Fibroblast of the aortic adventitia (primary cell): Measurements from ENCODE around the gene ZFAND5. TPM values are rescaled to one million over a fixed set of nuclear protein-coding genes. Genes with fewer than 3 reads are reported as not detected.

Experiments
- DNase-seq: peaks from one replicate; pipeline ENCODE4 v3.0.0-alpha.2; 2010; ENCODE audit warnings: low read depth
- H3K4me3 ChIP-seq: 2 replicates; pipeline ENCODE4 v1.5.1; 2011; ENCODE audit warnings: low read depth, mild to moderate bottlenecking, control low read depth, low read length, moderate library complexity
- total RNA-seq: library from RNA; depleted of rRNA; stranded (reverse); fragments of >200 nt; gene quantifications from 2 replicates; pipeline ENCODE4 v1.2.3, GENCODE V29; 2012; ENCODE audit warnings: low replicate concordance
- TF ChIP-seq, protein P1 (sequence below): IDR thresholded peaks from 2 replicates; pipeline ENCODE4 v1.5.1; 2011; ENCODE audit warnings: mild to moderate bottlenecking, low read length, control low read depth, inconsistent platforms; ENCODE audit not compliant: insufficient read depth

Gene ZFAND5, protein sequence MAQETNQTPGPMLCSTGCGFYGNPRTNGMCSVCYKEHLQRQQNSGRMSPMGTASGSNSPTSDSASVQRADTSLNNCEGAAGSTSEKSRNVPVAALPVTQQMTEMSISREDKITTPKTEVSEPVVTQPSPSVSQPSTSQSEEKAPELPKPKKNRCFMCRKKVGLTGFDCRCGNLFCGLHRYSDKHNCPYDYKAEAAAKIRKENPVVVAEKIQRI
- 112 and 132 TPM in 2 replicates for total RNA-seq

DNA sequence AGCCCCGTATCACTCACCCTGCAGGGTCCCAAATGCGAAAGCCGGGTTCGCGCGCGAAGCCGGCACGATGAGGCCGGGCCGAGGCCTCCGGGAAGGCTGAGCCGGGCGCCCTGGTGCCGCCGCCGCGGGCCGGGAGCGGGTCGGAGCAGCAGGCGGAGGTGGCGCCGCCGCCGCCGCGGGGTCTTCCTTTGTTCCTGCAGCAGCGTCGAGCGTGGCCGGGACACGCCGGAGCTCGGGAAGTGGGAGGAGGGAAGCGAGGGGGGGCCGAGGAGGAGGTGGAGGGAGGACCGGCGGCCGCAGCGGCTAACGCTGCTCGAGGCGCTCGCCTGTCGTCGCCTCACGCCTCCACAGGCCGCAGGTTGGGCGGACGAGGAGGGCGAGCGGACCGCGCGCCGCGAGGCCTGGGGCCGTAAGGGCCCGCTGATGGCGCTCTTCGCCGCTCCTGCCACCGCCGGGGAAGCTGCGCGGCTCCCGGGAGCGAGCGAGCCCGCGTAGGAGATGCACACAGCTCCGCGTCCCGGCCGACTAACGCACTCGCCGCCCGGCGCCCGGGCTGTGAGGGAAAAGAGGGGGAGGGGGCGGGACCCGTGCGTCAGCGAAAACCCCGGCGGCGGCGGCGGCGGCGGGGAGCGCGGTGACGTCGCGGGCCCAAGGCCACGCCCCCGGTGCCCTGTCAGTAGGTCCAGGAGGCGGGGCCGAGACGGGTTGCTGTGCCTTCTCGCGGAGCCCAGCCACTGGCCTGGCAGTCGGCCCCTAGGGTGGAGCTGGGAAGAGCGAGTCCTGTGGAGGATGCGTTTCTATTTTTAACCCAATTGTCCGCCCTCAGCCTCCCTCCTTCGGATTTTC lies at the start of gene ZFAND5:
ZFAND5 (minus strand) TSS at position 530 of the 846 bp plus-strand sequence. CDS start 4,430 bp downstream, outside the sequence.
- H3K4me3 ChIP-seq, result peak within 1 kb of the TSS; percentile 77
- peak; percentile 98 for DNase-seq
- TF ChIP-seq, protein P1, sequence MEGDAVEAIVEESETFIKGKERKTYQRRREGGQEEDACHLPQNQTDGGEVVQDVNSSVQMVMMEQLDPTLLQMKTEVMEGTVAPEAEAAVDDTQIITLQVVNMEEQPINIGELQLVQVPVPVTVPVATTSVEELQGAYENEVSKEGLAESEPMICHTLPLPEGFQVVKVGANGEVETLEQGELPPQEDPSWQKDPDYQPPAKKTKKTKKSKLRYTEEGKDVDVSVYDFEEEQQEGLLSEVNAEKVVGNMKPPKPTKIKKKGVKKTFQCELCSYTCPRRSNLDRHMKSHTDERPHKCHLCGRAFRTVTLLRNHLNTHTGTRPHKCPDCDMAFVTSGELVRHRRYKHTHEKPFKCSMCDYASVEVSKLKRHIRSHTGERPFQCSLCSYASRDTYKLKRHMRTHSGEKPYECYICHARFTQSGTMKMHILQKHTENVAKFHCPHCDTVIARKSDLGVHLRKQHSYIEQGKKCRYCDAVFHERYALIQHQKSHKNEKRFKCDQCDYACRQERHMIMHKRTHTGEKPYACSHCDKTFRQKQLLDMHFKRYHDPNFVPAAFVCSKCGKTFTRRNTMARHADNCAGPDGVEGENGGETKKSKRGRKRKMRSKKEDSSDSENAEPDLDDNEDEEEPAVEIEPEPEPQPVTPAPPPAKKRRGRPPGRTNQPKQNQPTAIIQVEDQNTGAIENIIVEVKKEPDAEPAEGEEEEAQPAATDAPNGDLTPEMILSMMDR, result no peak

DNA sequence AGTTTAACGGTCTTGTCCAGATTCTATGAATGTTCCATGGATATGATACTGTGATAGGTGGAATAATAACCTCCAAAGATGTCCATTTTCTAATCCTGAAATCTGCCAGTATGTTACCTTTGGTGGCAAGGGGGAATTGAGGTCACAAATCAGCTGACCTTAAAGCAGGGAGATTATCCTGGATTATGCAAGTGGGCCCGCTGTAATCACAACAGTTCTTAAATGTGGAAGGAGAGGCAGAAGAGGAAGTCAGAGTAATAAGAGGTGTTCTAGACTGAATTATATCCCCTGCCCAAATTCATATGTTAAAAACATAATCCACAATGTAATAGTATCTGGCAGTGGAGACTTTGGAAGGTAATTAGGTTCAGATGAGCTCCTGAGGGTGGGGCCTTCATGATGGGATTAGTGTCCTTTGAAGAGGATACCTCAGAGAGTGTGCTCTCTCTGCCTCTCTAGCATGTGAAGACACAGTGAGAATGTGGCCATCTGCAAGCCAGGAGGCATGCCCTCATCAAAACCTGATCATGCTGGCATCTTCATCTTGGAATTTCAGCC lies 47.6 kb upstream of the ZFAND5 start:
- H3K4me3 ChIP-seq, result no peak overlapping the region
- TF ChIP-seq, protein P1, result no peak
- no peak for DNase-seq

DNA sequence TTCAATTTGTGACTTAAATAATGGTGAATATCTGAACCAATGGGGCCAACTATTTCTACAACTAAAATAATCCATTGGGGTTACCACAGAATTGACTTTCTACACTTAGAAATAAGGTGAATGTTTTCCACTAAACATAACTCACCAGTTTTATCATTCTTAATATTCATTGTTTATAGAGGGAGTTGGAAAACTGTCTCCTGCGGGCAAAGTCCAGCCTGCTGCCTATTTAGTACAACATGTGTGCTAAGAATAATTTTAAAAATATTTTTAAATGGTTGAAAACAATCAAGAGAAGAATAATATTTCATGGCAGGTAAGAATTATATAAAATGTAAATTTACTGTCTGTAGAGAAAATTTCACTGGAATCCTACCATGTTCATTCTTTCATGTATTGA lies 45.2 kb upstream of the ZFAND5 start:
- DNase-seq, result no peak
- TF ChIP-seq, protein P1, result no peak
- H3K4me3 ChIP-seq, result no peak overlapping the region

DNA sequence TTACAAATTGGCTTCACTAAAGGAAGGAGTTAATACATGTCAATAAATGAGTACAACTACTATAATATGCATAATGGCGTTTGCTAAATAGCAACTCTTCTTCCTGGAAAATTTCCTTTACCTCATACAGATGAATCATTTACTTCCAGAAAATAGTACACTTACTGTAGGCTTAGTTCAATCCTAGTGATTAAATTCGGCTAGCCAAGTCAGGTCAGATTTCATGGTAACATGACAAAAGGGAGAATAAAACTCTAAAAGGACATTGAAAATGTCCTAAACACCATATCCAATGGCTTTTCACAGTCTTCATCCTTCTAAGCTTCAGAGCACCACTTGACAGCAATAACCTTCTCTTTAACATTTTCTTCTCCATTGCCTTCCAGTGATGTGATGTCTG lies 42.1 kb upstream of the ZFAND5 start:
- no peak for DNase-seq
- TF ChIP-seq, protein P1, result no peak
- no peak overlapping the region for H3K4me3 ChIP-seq

DNA sequence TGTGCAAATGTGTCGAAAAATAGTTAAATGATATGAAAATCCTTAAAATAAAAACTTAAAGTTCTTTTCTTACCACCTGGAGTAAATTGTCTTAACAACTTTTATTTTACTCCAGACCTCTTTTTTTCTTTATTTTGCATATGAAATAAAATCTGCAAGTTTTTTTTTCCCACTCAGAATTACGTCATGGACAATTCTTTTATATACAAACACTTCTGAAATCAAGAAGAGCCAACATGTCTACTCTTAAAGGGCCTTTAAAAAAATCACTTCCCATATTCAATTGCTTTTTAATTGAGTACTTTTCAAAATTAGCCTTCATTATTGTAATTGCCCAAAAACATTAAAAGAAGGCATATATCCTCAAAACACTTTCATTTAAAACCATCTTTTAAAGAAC lies 37.7 kb upstream of the ZFAND5 start:
- no peak for DNase-seq
- TF ChIP-seq, protein P1, result no peak
- no peak overlapping the region for H3K4me3 ChIP-seq

DNA sequence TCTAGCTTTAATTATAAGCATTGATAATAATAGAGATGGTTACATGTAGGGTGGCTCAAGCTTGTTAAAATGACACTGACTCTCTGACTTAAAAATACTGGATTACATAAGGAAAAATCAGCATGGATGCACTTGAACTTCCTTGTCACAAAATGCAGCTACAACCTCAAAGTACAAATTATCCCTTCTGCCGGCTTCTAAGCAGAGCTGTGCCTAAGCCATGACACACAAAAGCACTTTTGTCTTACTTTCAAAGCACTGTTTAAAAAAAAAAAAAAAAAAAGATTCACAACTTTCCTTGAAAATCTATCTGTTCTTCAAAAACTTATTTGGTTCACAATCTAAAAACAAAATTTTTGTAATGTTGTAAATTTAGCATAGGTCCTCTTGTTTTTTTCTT lies 36.4 kb upstream of the ZFAND5 start:
- H3K4me3 ChIP-seq, result no peak overlapping the region
- TF ChIP-seq, protein P1, result no peak
- no peak for DNase-seq
